ENCODE measurements around the gene GAS7. TPM values are rescaled to one million over a fixed set of nuclear protein-coding genes. Genes with fewer than 3 reads are reported as not detected.

GAS7 gene
- total and polyA plus RNA-seq, 2 of the 13 experiments (the other 11 are each of a cell fraction or from before 2014, with no cell fraction given) = 1.0 to 5.2 TPM

GRCh38 chr17:10211666-10212065, 13.3 kb upstream of the GAS7 start:
- FAIRE-seq (no peak), DNase-seq (ENCODE audit: low spot score) (no peak), ATAC-seq (no peak)
- ChIA-PET CTCF (ENCODE audit: low intra/inter-chr PET ratio, low total read pairs) (no interaction called here), POLR2A (no interaction called here)
- no peaks in the 10 kb centered on the region for H3K36me3 ChIP-seq (replicated peaks in 1 of 2; ENCODE audit: control insufficient read depth in 1 of 2, insufficient read depth in 2 of 2, low read length in 2 of 2)
- H3K9ac ChIP-seq (ENCODE audit: insufficient read depth, low read depth, low read length) = no peak overlapping the region
- H3K4me2 ChIP-seq (ENCODE audit: low read depth, low read length) = no peak overlapping the region
- 18% methylated on average over 7 of the region's 8 CpGs for WGBS (ENCODE audit: low lambda C conversion rate)
- intact Hi-C loops (cut with micrococcal nuclease; ENCODE audit: unreplicated experiment) (no loop called here), in situ Hi-C loops (cut with HindIII; ENCODE audit: extremely low pct_ligation_motif_present, low pct_unique_long_range_greater_than_20kb) (loop anchor here (25.0 kb wide), 1 partner anchor 99 kb away; no protein-coding TSS in a partner anchor)
- H3K79me2 ChIP-seq (ENCODE audit: insufficient read depth, low read length) = no peaks in the 10 kb centered on the region
- no peak overlapping the region for H3K4me3 ChIP-seq (replicated peaks in 1 of 3; ENCODE audit: insufficient read depth in 1 of 3, low read depth in 2 of 3, low read length in 3 of 3)
- H3K4me1 ChIP-seq (ENCODE audit: insufficient read depth, low read length) = no peaks in the 10 kb centered on the region
- no peaks in the 10 kb centered on the region for H4K20me1 ChIP-seq (ENCODE audit: insufficient read depth, low read length)
- no peak overlapping the region for H2AFZ ChIP-seq (ENCODE audit: low read length)
- no peak for TF ChIP-seq CC2D1A (CRISPR knock-in tag; IDR thresholded peaks at IDR 0.05)
- no peak for TF ChIP-seq ZNF605 (CRISPR knock-in tag; IDR thresholded peaks at IDR 0.05)
- H3K9me3 ChIP-seq (ENCODE audit: low read length) = no peaks in the 10 kb centered on the region
- no peak overlapping the region for H3K27ac ChIP-seq (ENCODE audit: extremely low read length, insufficient read depth, low read length)
- no TSS peak for BruUV-seq (replicated peaks)
- peaks cover 0 to 10% of the 10 kb centered on the region in 2 experiments; a peak in 2 of 5 replicates for H3K27me3 ChIP-seq (ENCODE audit: control insufficient read depth in 1 of 2, insufficient read depth in 2 of 2, low read length in 2 of 2)

- no peaks in the 10 kb centered on the region for H3K4me1 ChIP-seq (ENCODE audit: insufficient read depth, low read length)
- in situ Hi-C loops (cut with HindIII; ENCODE audit: extremely low pct_ligation_motif_present, low pct_unique_long_range_greater_than_20kb) (loop anchor here (25.0 kb wide), 1 partner anchor 98 kb away; no protein-coding TSS in a partner anchor), intact Hi-C loops (cut with micrococcal nuclease; ENCODE audit: unreplicated experiment) (no loop called here)
- no peaks in the 10 kb centered on the region for H4K20me1 ChIP-seq (ENCODE audit: insufficient read depth, low read length)
- H3K27ac ChIP-seq (ENCODE audit: extremely low read length, insufficient read depth, low read length) = no peak overlapping the region
- DNase-seq (ENCODE audit: low spot score) (no peak), FAIRE-seq (no peak), ATAC-seq (no peak)
- no peak overlapping the region for H3K4me3 ChIP-seq (replicated peaks in 1 of 3; ENCODE audit: insufficient read depth in 1 of 3, low read depth in 2 of 3, low read length in 3 of 3)
- H3K27me3 ChIP-seq (ENCODE audit: control insufficient read depth in 1 of 2, insufficient read depth in 2 of 2, low read length in 2 of 2) = peaks cover 0 to 10% of the 10 kb centered on the region in 2 experiments; a peak in 2 of 5 replicates
- peaks cover 9% of the 10 kb centered on the region for H3K9me3 ChIP-seq (ENCODE audit: low read length)
- no TSS peak for BruUV-seq (replicated peaks)
- ChIA-PET CTCF (ENCODE audit: low intra/inter-chr PET ratio, low total read pairs) (no interaction called here), POLR2A (no interaction called here)
- no peak overlapping the region for H3K9ac ChIP-seq (ENCODE audit: insufficient read depth, low read depth, low read length)
- no peak overlapping the region for H3K4me2 ChIP-seq (ENCODE audit: low read depth, low read length)
- H3K36me3 ChIP-seq (replicated peaks in 1 of 2; ENCODE audit: control insufficient read depth in 1 of 2, insufficient read depth in 2 of 2, low read length in 2 of 2) = no peaks in the 10 kb centered on the region
- 0% methylated on average over 6 of the region's 6 CpGs for WGBS (ENCODE audit: low lambda C conversion rate)
- H3K79me2 ChIP-seq (ENCODE audit: insufficient read depth, low read length) = no peaks in the 10 kb centered on the region
- H2AFZ ChIP-seq (ENCODE audit: low read length) = no peak overlapping the region
- TF ChIP-seq THAP9 (CRISPR knock-in tag; IDR thresholded peaks at IDR 0.05; ENCODE audit: borderline replicate concordance) (no peak), POGK (CRISPR knock-in tag; conservative IDR thresholded peaks at IDR 0.05) (no peak), NFE2L2 (IDR thresholded peaks at IDR 0.05; ENCODE audit: low read length) (no peak), DNMT1 (CRISPR knock-in tag; IDR thresholded peaks at IDR 0.05) (no peak), ZNF44 (CRISPR knock-in tag; IDR thresholded peaks at IDR 0.05) (no peak), ZNF790 (CRISPR knock-in tag; IDR thresholded peaks at IDR 0.05; ENCODE audit: borderline replicate concordance) (no peak), TEAD3 (CRISPR knock-in tag; optimal IDR thresholded peaks at IDR 0.05; ENCODE audit: borderline replicate concordance) (no peak), ZNF550 (CRISPR knock-in tag; IDR thresholded peaks at IDR 0.05; ENCODE audit: borderline replicate concordance) (no peak), KMT2A (CRISPR knock-in tag; IDR thresholded peaks at IDR 0.05) (no peak), ZNF691 (CRISPR knock-in tag; IDR thresholded peaks at IDR 0.05; ENCODE audit: borderline replicate concordance, low read depth) (no peak)
Observed at GRCh38 chr17:10210151-10210574, 11.8 kb upstream of the GAS7 start.
